DND-41 (cell line): ENCODE results near the gene RRP8.

Experiments used
- ATAC-seq: fragments of 200-7000 bp; cut with Tn5 transposase; 3 replicates; pipeline ENCODE4 v1.9.1; 2021; ENCODE audit warnings: low read depth; ENCODE audit not compliant: insufficient read depth
- DNase-seq: peaks from one replicate; pipeline ENCODE4 v3.0.0-alpha.2; 2020
- H2AFZ ChIP-seq: 2 replicates; pipeline ENCODE4 v1.6.0; 2012; ENCODE audit warnings: low read depth, low read length
- H3K27ac ChIP-seq: 2 replicates; pipeline ENCODE4 v1.5.1; 2012; ENCODE audit warnings: low read length, inconsistent platforms
- H3K27me3 ChIP-seq: fragments of 200-600 bp; sonication (generic); 2 replicates; pipeline ENCODE4 v1.6.0; 2012; ENCODE audit warnings: low read length, mild to moderate bottlenecking, inconsistent platforms; ENCODE audit not compliant: insufficient read depth, poor library complexity
- H3K36me3 ChIP-seq: 2 replicates; pipeline ENCODE4 v1.5.1; 2012; ENCODE audit warnings: low read length, inconsistent platforms; ENCODE audit not compliant: insufficient read depth
- H3K4me1 ChIP-seq: 2 replicates; pipeline ENCODE4 v1.5.1; 2012; ENCODE audit warnings: mild to moderate bottlenecking, low read length; ENCODE audit not compliant: insufficient read depth
- H3K4me2 ChIP-seq: 2 replicates; pipeline ENCODE4 v1.6.0; 2012; ENCODE audit warnings: mild to moderate bottlenecking, moderate library complexity, low read length, inconsistent platforms; ENCODE audit not compliant: insufficient read depth
- H3K4me3 ChIP-seq, 2 experiments: fragments of 200-600 bp in 1 of 2; shearing (Covaris generic) in 1 of 2; 2 replicates each; pipeline ENCODE4 v1.5.1; 2012 to 2016; ENCODE audit warnings: inconsistent platforms in 2 of 2, low read length in 2 of 2, mild to moderate bottlenecking in 2 of 2, low read depth in 1 of 2, moderate library complexity in 1 of 2
- H3K79me2 ChIP-seq: 2 replicates; pipeline ENCODE4 v1.6.0; 2012; ENCODE audit warnings: low read length, inconsistent platforms; ENCODE audit not compliant: insufficient read depth
- H3K9ac ChIP-seq: 2 replicates; pipeline ENCODE4 v1.6.0; 2012; ENCODE audit warnings: low read depth, mild to moderate bottlenecking, inconsistent platforms, low read length, moderate library complexity
- H3K9me3 ChIP-seq: 2 replicates; pipeline ENCODE4 v1.5.1; 2012; ENCODE audit warnings: low read length, moderate library complexity, mild to moderate bottlenecking, inconsistent platforms; ENCODE audit not compliant: insufficient read depth, severe bottlenecking
- H4K20me1 ChIP-seq: 2 replicates; pipeline ENCODE4 v1.6.0; 2012; ENCODE audit warnings: low read length; ENCODE audit not compliant: insufficient read depth
- EZH2 ChIP-seq: IDR thresholded peaks from 3 replicates; pipeline ENCODE4 v1.6.1; 2012; ENCODE audit warnings: borderline replicate concordance, low read depth, mild to moderate bottlenecking, moderate library complexity, low read length, inconsistent platforms; ENCODE audit not compliant: severe bottlenecking
- TF ChIP-seq, protein P1 (sequence below): IDR thresholded peaks from 2 replicates; pipeline ENCODE4 v1.5.1; 2012; ENCODE audit warnings: borderline replicate concordance, low read length, moderate library complexity, mild to moderate bottlenecking; ENCODE audit not compliant: poor library complexity, severe bottlenecking; ENCODE audit errors: extremely low read depth

RRP8 gene

GRCh38 chr11:6603287-6604080 lies at the start of gene RRP8, which contains the start of gene ILK:
Gene RRP8 (minus strand): TSS chr11:6603616. CDS start chr11:6603502, 114 bp downstream.
Gene ILK (plus strand): TSS chr11:6603774. CDS start chr11:6604272, 498 bp downstream.
- H3K36me3 ChIP-seq, result peaks cover 49% of the 10 kb centered on the region
- peak within 1 kb of the TSS; percentile 83 for H2AFZ ChIP-seq
- H3K4me1 ChIP-seq, result peaks cover 58% of the 10 kb centered on the region
- H3K27ac ChIP-seq, result peak within 1 kb of the TSS; percentile 69
- H3K9me3 ChIP-seq, result no peaks in the 10 kb centered on the region
- peaks cover 34% of the 10 kb centered on the region for H4K20me1 ChIP-seq
- ATAC-seq (peak; percentile 90), DNase-seq (peak; percentile 88)
- peak within 1 kb of the TSS; percentile 76 for H3K4me2 ChIP-seq
- H3K79me2 ChIP-seq, result peaks cover 86% of the 10 kb centered on the region
- H3K9ac ChIP-seq, result peak within 1 kb of the TSS; percentile 73
- no peaks in the 10 kb centered on the region for H3K27me3 ChIP-seq
- no peak for TF ChIP-seq EZH2
- TF ChIP-seq, protein P1, sequence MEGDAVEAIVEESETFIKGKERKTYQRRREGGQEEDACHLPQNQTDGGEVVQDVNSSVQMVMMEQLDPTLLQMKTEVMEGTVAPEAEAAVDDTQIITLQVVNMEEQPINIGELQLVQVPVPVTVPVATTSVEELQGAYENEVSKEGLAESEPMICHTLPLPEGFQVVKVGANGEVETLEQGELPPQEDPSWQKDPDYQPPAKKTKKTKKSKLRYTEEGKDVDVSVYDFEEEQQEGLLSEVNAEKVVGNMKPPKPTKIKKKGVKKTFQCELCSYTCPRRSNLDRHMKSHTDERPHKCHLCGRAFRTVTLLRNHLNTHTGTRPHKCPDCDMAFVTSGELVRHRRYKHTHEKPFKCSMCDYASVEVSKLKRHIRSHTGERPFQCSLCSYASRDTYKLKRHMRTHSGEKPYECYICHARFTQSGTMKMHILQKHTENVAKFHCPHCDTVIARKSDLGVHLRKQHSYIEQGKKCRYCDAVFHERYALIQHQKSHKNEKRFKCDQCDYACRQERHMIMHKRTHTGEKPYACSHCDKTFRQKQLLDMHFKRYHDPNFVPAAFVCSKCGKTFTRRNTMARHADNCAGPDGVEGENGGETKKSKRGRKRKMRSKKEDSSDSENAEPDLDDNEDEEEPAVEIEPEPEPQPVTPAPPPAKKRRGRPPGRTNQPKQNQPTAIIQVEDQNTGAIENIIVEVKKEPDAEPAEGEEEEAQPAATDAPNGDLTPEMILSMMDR, result peak; percentile 18
- peak within 1 kb of the TSS; percentile 57 to 77 for H3K4me3 ChIP-seq

DNA sequence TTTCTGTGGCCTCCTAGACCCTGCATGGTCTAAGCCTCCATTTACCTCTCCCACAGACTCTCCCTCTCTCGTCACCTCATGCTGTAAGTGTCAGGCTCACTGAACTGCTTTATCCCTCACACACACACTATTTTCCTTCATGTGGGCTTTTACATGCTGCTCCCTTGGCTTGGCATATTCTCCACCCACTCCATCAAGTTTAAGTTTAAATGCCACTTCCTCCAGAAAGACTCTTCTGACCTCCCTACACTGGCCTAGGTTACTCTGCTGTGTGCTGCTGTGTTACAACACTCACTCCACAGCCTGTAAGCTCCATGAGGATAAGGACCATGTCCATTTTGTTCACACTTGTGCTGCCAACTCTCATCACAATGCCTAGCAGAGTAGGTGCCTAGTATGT lies 49.7 kb upstream of the RRP8 start:
- H3K4me2 ChIP-seq, result no peak overlapping the region
- DNase-seq, result no peak
- no peak overlapping the region for H2AFZ ChIP-seq
- no peak overlapping the region for H3K27ac ChIP-seq
- ATAC-seq, result no peak
- no peaks in the 10 kb centered on the region for H3K36me3 ChIP-seq
- TF ChIP-seq EZH2, result no peak
- no peaks in the 10 kb centered on the region for H4K20me1 ChIP-seq
- no peaks in the 10 kb centered on the region for H3K9me3 ChIP-seq
- no peaks in the 10 kb centered on the region for H3K79me2 ChIP-seq
- H3K9ac ChIP-seq, result no peak overlapping the region
- peaks cover 5% of the 10 kb centered on the region for H3K27me3 ChIP-seq
- H3K4me3 ChIP-seq, result no peak overlapping the region
- no peaks in the 10 kb centered on the region for H3K4me1 ChIP-seq

DNA sequence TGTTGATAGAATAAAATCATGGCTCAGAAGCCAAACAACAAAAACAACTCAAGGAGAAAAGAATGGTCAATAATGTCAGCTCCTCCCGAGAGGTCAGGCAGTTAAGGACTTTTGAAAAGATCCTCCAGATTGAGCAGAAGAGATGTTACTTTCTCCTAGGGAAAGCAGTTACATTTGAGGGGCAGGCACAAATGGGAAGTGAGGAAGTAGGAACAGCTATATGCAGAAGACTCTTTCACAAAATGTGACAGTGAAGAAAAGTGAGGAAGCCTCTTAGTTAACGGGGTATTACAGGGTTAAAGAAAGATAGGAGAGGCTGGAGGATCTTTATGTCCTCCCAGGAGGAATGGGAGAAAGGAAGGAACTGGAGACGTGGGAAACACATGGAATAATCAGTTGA lies 48.8 kb upstream of the RRP8 start:
- no peak for TF ChIP-seq EZH2
- TF ChIP-seq, protein P1, result no peak
- H3K9ac ChIP-seq, result no peak overlapping the region
- no peak overlapping the region for H3K27ac ChIP-seq
- no peaks in the 10 kb centered on the region for H3K9me3 ChIP-seq
- H3K27me3 ChIP-seq, result peaks cover 5% of the 10 kb centered on the region
- H2AFZ ChIP-seq, result no peak overlapping the region
- no peaks in the 10 kb centered on the region for H3K36me3 ChIP-seq
- H3K4me3 ChIP-seq, result no peak overlapping the region
- no peak for DNase-seq
- no peaks in the 10 kb centered on the region for H4K20me1 ChIP-seq
- H3K4me2 ChIP-seq, result no peak overlapping the region
- ATAC-seq, result no peak
- no peaks in the 10 kb centered on the region for H3K4me1 ChIP-seq
- no peaks in the 10 kb centered on the region for H3K79me2 ChIP-seq

DNA sequence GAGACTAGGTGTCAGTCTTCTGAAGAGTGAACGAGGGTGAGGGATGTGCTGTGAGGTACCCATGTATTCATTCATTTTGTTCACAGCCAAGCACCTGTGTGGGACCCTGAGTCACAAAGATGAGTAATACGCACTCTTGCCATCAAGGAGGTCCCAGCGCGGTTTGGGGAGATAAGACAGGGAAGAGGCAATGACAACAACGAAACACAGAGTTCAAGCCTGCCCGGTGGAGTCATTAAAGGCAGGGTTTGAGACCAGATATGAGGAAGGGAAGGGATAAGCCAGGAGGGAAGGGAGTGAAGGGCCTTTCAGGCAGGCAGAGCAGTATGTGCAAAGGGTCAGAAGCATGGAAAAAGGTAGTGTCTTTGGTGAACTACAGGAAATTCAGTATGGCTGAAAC lies 47.6 kb upstream of the RRP8 start:
- H4K20me1 ChIP-seq, result no peaks in the 10 kb centered on the region
- no peak overlapping the region for H3K27ac ChIP-seq
- ATAC-seq, result no peak
- H3K36me3 ChIP-seq, result no peaks in the 10 kb centered on the region
- no peaks in the 10 kb centered on the region for H3K79me2 ChIP-seq
- no peak overlapping the region for H3K9ac ChIP-seq
- no peak overlapping the region for H3K4me2 ChIP-seq
- H2AFZ ChIP-seq, result no peak overlapping the region
- no peak for DNase-seq
- TF ChIP-seq EZH2, result no peak
- no peaks in the 10 kb centered on the region for H3K9me3 ChIP-seq
- peaks cover 5% of the 10 kb centered on the region for H3K27me3 ChIP-seq
- no peak overlapping the region for H3K4me3 ChIP-seq
- H3K4me1 ChIP-seq, result peaks cover 5% of the 10 kb centered on the region
